ENCODE results near the gene TMBIM1.

TMBIM1 gene, protein sequence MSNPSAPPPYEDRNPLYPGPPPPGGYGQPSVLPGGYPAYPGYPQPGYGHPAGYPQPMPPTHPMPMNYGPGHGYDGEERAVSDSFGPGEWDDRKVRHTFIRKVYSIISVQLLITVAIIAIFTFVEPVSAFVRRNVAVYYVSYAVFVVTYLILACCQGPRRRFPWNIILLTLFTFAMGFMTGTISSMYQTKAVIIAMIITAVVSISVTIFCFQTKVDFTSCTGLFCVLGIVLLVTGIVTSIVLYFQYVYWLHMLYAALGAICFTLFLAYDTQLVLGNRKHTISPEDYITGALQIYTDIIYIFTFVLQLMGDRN

DNA sequence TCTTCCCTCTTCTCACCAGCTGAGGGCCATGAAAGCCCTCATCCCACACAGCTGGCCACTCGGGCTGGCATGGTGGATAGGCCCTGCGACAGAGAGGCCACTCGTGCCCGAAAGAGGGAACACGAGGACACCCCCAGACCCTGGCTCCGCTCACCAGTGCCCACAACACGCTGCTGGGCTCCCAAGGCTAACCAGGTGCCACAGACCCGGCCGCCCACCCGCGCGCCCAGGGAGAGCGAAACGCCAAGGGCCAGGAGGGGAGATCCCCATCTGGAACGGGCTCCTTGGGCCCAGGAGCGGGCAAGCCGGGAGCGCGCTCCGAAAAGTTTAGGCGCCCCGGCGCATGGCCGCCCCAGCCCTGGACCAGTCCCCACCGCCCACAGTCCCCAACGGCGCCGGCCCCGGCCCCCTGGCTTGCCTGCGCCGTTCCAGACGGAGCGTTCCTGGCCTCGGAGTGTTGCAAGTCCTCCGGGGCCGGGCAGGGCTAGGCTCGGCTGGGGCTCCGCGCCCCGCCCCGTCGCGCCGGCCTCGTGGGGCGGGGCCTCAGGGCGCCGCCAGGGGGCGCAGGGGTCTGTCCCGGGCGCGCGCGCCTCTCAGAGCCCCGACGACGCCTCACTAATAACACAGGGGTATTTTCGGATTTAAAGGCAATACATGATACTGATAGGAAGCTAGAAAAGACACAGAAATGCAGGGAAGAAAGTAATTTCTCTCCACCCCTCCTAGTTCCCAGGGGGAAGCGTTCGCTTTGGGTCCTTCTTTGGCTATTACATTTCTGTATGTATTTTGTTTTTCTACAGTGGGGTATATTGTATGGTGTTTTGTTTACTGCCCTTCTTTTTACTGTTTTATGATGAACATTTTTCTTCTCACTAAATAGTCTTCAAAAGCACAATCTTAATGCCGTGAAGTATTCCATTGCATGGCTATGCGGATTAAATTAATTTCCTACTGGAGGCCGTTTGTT is at the start of gene TMBIM1:
TMBIM1 (minus strand) TSS at position 456 of the 967 bp plus-strand sequence. CDS start 10,362 bp downstream, outside the sequence.
- no peak for DNase-seq

DNA sequence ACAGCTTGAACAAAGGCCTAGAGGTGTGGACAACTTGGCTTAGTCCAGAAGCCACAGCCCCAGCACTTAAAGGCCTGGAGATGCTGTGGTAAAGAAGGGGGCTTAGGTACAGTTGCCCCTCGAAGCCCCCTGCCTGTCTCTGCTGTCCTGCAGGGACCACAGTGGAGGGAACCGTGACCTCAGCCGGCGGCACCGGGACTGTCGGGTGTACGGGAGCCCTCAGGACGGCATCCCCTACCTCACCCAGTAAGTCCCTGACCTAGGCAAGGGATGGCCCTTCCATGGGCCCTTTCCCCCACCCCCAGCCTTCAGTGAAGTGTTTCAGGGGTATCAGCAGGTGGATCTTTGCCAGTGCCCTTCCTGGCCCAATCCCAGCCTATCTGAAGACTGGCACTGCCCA is 49.1 kb upstream of the TMBIM1 start:
- DNase-seq, result no peak

DNA sequence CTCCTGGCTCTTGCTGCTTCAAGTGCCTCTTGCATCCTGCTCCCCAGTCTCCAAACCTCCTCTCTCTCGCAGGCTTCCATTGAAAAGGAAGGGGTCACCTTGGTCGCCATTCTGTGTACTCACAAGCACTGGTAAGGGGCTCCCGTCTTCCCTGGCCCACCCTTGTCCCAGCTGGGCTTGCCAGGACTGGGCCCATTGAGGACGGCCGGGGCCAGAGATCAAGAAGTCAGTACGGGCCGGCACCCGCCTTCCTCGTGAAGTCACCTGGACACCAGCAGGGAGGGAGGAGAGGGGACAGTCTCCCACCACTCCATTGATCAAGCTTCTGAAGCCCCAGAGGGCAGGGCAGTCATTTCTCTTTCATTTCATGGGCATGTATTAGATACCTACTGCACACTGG is 48.4 kb upstream of the TMBIM1 start:
- no peak for DNase-seq

DNA sequence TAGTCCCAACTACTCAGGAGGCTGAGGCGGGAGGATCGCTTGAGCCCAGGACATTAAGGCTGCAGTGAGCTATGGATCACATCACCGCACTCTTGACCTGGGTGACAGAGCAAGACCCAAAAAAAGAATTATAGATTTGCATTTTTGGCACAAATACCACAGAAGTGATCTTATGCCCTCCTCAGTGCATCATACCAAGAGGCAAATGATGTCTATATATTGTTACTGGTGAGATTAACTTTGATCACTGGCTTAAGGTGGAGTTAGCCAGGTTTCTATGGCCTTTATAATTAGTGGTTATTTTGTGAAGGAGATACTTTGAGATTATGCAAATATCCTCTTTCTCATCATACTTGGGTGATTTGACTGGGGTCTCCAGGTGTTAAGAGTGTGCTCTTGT is 42.2 kb upstream of the TMBIM1 start:
- DNase-seq, result no peak

DNA sequence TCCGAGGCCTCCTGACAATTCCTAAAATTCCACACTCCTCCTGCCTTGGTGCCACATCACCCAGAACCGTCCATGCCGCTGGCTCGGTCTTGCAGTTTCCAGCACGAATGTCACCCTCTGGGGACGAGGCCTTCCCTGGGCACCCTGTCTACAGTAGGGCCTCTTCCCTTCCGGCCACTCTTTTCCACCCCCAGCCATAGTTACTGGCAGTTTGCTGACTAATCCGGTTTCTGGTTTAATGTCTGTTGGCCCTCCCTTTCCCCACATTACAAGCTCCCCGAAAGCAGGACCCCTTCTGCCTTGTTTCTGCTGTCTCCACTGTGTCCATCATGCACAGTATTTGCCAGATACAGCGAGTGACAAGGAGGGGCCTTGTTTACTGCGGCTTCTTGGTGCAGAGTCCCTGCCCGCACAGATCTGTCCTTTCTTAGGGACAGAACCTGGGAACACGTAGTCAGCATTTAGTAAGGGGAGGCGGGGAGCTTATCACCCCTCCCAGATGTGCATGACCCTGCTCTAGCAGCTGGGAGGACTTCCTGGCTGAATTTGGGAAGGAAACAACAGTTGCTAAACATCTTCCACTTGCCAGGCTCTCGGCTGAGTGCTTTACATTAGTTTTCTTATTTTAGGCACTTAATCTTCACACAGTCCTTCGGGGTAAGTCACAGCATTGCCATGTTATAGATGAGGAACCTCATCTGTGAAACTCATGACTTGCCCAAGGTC is 40.8 kb upstream of the TMBIM1 start:
- no peak for DNase-seq

DNA sequence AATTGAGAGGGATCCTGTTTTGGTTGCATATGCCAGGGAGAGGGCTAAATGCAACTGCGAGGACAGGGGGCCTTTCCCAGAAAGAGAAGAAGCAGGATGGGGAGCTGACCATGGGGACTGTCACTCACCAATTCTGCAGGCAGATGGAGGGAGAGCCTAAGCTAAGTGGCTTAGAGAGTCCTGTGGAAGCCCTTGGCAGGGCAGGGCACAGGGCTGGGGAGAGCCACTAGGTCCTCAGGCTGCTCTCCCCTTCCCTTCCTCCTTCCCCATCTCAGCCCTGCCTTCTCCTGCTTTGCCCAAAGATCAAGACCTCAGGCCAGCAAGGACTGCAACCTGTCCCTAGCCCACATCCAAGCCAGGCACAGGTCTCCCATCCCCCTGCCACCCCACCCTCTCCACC is 40.0 kb upstream of the TMBIM1 start:
- no peak for DNase-seq

DNA sequence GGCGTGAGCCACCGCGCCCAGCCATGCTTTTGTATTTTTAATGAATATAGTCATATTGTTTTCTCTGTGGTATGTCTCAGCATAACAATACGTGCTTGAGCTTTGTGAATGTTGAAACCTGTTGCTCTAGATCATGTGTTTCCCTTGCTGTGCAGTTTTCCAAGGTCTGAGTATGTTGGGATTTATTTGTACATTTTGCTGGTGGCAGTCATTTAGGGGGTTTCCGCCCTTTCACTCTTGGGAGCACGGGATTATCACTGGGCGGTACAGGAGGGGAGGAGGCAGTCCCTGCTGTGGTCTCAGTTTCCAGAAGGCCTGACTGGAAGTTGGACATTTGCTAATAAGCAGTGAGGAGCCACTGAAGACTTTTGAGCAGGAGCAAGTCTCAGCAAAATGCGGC is 39.4 kb upstream of the TMBIM1 start:
- no peak for DNase-seq

DNA sequence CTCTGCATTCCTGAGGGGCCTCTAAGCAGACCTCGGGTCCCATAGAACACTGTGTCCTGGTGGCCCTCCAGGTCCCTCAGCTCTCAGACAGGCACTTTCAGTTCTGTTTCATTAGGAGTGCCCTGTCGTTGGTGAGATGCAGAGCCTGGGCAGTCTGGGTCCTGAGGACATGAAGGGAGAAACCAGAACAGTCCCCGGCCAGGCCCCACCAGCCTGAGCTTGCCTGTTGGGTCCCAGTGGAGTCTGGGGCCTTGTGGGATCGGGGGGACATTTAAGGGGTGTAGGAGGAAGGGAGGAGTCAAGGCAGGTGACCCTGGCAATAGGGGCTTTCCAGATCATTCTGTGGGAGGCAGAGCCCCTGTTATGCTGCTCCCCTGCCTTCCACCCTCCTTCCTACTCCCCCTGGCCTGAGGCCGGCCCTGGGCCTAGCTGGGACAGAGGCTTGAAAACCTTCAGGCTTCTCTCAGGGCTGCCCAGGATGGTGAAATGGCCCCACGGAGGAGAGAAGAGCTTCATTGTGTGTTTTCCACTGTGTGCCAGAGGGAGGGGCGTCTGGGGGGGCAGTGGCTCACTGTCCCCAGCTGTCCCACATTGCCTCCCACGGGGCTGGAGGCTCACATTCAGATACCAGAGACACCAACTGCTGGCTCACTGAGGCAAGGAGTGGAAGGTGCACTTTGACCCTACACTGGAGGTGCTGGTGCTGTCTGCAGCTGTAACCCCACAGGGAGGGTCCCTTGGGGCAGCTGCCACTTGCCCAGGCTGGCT is 37.7 kb upstream of the TMBIM1 start:
- DNase-seq, result no peak

DNA sequence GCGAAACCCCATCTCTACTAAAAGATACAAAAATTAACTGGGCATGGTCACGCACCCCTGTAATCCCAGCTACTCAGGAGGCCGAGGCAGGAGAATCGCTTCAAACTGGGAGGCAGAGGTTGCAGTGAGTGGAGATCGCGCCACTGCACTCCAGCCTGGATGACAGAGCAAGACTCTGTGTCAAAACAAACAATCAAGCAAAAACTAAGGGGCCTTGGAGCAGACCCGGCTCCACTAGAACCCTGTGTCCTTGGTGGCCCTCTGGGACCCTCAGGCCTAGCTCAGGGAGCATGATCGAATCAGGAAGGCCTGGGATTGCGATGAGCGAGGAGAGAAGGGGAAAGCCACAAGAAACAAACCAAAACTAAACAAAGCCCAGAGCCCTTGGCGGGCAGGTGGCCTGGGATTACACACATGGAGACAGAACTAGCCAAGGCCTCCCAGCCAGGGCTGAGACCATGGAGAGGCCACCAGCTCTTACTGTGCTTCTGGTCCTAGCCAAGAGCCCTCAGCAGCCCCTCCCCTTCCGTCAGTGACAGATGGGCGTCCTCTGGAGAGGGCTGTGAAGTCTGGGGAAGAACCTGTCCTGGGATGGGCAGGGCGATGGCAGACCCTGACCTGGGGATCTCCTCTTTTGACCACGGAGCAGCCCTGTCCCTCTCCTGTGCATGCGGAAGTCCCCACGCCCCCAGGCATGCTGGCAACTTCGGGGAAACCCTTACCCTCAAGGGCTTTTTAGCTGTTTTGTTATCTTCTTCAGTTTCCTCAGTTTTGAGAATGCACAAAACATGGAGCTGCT is 36.9 kb upstream of the TMBIM1 start:
- DNase-seq, result no peak

DNA sequence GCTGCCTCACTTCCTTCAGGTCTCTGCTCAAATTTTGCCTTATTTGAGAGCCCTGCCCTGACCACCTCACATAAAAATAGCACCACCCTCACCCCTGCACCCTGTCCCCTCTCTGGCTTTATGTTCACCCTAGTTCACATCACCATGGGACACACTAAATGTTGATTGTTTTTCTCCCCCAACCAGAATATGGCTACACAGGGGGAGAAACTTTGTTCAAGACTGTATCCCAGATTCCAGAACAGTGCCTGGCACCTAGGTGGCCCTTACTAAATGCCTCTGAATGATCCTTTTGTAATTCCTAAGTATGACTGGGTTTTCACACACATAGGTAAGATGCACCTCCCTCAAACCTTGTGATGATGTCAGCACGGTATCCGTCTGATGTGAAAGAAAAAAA is 36.0 kb upstream of the TMBIM1 start:
- no peak for DNase-seq

DNA sequence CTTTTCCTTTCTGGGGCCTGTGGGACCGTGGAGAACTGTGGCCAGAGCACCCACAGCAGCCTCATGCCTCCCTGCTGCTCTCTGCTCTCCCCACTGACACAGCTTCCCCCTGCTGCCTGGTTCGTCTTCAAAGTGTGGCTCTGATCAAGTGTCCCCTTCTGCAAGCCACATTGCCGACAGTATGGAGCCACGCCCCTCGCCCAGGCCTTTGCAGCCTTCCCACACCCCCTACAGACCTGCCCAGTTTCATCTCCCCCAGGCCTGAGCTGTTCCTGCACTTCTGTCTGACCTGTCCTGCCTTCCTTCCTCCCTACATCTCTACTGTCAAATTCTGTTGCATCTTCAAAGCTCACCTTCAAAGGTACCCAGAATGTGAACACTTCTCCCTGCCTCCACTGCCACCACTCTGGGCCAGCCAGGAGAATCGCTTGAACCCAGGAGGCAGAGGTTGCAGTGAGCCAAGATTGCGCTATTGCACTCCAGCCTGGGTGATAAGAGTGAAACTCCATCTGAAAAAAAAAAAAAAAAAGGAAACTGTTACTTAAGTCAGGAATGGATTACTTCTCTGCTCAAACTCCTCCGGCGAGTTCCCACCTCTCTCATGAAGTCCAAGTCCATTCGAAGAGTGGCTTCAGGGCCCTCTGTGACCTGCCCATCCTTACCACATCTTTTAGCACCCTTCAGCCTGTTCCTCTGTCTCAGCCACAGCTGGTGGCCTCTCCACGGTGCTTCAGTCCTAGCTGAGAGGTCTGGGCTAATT is 35.3 kb upstream of the TMBIM1 start:
- DNase-seq, result no peak

DNA sequence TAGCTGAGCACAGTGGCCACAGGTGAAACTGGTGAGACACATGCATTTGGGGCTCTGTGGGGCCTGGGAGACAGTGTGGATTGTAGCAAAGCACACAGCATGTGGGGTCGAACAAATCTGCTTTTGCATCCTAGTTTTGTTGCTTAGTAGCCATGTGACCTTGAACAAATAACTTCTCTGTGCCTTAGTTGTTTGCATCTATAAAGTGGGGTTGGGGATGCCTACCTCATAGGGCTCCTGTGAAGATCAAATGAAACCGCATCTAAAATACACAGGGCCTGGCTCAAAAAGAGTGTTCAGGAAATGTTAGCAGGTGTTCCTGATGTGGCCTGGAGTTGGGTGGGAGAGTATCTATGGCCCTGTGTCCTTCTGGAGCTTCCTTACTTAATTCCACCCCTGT is 34.0 kb upstream of the TMBIM1 start:
- DNase-seq, result no peak

DNA sequence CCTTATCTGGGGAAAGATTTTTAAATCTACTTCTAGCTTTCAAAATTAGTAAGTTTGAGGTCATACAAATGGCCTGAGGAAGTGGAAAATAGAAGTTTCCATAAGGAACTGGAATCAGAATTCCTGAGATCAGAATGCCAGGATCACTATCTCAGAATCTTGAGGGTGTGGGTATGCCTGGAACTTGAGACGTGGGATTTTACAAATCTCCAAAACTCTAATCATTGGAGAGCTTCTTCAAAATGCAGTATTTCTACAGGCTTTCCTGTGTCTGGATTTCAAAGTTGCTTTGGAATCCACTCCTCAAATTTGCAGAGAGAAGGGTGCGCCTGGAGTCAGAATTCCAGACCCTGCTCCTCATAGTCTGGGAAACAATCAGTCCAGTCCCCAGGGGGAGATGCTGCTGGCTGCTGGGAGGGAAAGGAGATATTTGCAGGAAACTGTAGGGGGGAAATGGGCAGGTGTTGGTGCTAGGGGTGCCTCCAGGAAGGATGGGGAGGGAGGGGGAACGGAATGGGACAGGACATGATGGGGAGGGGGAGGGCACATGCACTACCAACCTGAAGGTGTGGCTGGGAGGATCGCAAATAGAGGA is 33.4 kb upstream of the TMBIM1 start:
- no peak for DNase-seq

DNA sequence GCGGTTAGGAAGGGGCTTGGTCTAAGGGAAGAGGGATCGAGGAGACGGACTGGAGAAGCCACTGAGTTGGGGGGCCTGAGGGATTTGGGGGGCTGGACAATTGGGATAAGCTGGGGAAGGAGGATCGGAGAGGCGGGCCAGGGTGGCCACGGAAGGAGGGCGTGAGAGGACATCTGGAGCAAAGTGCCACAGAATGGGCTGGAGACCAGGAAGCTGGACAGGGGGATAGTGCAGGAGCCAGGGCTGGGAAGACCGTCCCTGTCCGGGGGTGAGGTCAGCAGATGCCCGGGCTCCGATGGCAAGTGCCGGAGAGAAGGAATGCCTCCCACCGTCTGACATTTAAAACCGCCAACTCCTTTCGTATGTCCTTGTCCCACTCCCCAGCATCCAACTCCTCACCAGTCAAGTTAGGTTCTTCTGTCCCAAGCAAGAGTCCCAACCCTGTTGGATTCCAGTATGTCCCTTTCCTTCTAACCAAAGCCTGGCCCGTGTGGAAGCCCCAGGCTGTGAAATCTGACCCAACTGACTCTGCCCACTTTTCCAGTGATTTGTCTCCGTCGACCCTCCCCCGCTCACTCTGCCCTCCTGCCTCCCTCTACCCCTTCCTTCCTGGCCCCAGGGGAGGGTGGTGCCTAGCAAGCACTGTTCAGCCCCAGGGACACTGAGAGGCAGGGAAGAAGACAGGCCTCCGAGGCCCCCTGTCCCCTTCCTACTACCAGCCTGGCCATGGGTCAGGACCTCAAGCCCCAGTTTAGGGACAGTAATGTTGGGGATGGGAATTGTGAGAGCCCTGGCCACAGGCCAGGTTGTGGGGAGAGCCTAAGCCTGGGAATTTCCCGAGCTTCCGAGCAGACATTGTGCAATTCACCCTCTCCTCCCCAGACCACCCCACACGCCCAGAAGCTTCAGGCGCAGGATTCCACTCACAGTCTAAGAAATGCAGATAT is 31.5 kb upstream of the TMBIM1 start:
- DNase-seq, result no peak

DNA sequence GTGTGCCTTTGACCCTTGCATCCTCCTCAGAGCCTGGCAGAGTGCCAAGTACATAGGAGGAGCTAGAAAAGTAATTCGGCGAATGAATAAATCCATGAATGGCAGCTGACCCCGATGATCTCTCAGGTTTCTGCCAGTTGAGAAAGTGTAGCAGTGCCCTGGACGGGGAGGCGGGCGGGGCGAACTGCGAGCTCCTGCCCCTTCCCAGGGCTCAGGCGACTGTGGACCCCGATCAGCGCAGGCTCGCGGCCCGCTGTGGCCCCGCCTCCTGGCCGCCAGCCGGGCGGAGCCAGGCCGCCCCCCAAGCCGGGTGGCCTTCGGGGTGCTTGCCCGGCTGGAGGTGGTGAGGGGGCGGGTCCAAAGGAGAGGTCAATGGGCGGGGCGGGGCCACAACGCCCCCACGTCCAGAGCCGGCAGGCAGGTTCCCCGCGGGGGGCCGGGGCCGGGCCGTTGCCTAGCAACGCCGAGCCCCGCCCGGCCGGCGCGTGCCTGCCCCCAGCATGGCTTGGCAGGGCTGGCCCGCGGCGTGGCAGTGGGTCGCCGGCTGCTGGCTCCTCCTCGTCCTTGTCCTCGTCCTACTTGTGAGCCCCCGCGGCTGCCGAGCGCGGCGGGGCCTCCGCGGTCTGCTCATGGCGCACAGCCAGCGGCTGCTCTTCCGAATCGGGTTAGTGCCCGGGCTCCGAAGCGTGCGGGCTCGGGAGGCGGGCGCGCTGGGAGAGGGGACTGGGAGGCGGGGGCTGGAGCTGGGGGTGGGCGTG is 30.6 kb upstream of the TMBIM1 start:
- peak; percentile 10 for DNase-seq

DNA sequence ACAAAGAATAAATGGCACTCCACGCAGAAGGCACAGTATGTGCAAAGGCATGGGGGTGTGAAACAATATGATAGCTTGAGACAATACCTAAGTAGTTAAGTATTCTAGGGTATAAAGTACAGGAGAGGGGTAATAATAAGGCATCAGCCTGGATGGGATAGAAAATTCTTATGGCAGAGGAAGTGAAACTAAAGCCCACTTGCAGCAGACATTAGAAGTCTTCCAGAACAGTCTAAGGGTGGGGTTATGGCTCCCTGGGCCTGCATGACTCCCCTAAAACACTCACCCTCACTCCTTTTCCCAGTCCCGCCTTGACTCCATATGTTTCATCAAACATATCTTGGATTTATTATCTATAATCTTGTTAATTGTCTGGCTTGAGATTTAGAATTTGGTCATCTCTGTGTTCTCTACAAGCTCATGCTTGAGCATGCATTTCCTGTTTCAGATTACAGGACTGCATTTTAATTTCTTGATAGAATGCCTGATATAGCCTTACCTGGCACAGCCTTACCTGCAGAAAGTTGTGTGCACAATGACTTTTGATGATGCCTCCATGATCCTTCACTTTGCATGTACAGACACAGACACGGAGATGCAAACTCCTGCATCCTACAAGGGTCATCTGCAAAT is 28.5 kb upstream of the TMBIM1 start:
- DNase-seq, result no peak

DNA sequence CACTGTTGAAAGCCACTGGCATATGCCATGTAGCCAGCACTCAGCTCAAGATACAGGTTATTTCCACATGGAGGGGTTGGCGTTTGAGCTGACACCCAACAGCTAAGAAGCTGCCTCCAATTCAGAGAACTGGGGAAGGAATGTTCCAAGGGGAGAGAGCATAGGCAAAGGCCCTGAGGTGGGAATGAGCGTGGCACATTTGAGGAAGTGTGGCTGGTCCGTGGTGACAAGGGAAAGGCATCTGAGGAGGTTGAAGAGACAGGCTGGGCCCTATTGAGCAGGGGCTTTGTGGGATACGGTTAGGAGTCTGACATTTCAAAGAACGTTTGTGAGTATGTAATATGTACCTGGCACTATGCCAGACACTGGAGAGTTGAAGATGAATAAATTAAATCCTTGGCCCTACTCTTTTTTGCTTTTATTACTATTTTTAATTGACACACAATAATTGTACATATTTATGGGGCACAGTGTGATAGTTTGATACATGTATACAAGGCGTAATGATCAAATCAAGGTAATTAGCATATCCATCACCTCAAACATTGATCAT is 27.6 kb upstream of the TMBIM1 start:
- no peak for DNase-seq

DNA sequence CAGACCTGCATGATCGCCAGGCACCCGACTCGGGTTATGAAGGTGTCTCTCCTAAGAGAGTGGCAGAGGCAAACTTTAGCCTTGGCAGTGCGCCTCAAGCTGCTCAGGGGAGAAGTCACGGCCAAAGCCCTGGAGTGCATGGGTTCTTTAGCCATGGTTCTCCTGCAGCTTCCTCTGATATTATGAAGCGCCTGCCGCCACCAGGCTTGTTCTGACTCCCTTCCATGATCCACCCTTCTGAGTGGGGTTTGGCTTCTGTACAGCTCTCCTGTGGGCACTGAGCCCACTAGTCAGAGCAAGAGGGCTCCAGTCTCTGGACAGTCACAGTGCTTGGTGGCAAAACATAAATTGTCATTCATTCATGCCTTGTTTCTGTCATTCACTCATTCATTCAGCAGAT is 25.9 kb upstream of the TMBIM1 start:
- DNase-seq, result no peak
